CD4-positive, alpha-beta T cell treated with Interleukin-17A for 1 hour (primary cell): ENCODE results near the gene NUDT1.

Experiments
- DNase-seq: peaks from one replicate; pipeline ENCODE4 v3.0.0-alpha.2; 2020

NUDT1 gene

GRCh38 chr7:2241580-2242540 is at the start of gene NUDT1, which contains the start of gene MRM2:
NUDT1 (plus strand) TSS chr7:2242226; CDS start chr7:2244575, 2,349 bp downstream.
MRM2 (minus strand) TSS chr7:2242205; CDS start chr7:2242169, 36 bp downstream.
- DNase-seq = peak; percentile 68

- no peak for DNase-seq
These were observed 49.0 kb upstream of the NUDT1 start for GRCh38 chr7:2192831-2193534.

- no peak for DNase-seq
These were observed 48.3 kb upstream of the NUDT1 start for GRCh38 chr7:2193575-2194305.

GRCh38 chr7:2195400-2196246 is 46.4 kb upstream of the NUDT1 start:
- no peak for DNase-seq

GRCh38 chr7:2196381-2197378 is 45.3 kb upstream of the NUDT1 start:
- no peak for DNase-seq

- no peak for DNase-seq
These were observed 44.4 kb upstream of the NUDT1 start for GRCh38 chr7:2197436-2198155.

- DNase-seq = no peak
These were observed 43.8 kb upstream of the NUDT1 start for GRCh38 chr7:2198206-2198605.

- DNase-seq = no peak
These were observed 43.3 kb upstream of the NUDT1 start for GRCh38 chr7:2198760-2199159.

- DNase-seq = no peak
These were observed 42.5 kb upstream of the NUDT1 start for GRCh38 chr7:2199528-2199927.

GRCh38 chr7:2199956-2200583 is 42.0 kb upstream of the NUDT1 start:
- no peak for DNase-seq

- no peak for DNase-seq
These were observed 41.4 kb upstream of the NUDT1 start for GRCh38 chr7:2200584-2200980.

- DNase-seq = no peak
These were observed 40.9 kb upstream of the NUDT1 start for GRCh38 chr7:2201128-2201527.

- no peak for DNase-seq
These were observed 40.2 kb upstream of the NUDT1 start for GRCh38 chr7:2201686-2202360.

- no peak for DNase-seq
These were observed 39.7 kb upstream of the NUDT1 start for GRCh38 chr7:2202361-2202761.

GRCh38 chr7:2202901-2203765 is 38.9 kb upstream of the NUDT1 start:
- DNase-seq = no peak

- DNase-seq = no peak
These were observed 38.2 kb upstream of the NUDT1 start for GRCh38 chr7:2203766-2204300.

- no peak for DNase-seq
These were observed 37.6 kb upstream of the NUDT1 start for GRCh38 chr7:2204446-2204845.
